Ishikawa (cell line): ENCODE results near the gene CFAP107.
"Not testable (repeated sequence)": the region's sequence is repeated elsewhere in the genome, so short reads cannot be mapped to it uniquely, and the experiment has no call there.

Source experiments
- CEBPB ChIP-seq: IDR thresholded peaks from 2 replicates; pipeline ENCODE4 v1.6.1; 2012
- CREB1 ChIP-seq: IDR thresholded peaks from 2 replicates; pipeline ENCODE4 v1.6.1; 2012; ENCODE audit warnings: low read depth
- EGR1 ChIP-seq: IDR thresholded peaks from 2 replicates; pipeline ENCODE4 v1.6.1; 2012
- EP300 ChIP-seq: IDR thresholded peaks from 2 replicates; pipeline ENCODE4 v1.6.1; 2012; ENCODE audit warnings: borderline replicate concordance
- FOXM1 ChIP-seq: IDR thresholded peaks from 2 replicates; pipeline ENCODE4 v1.6.1; 2012; ENCODE audit warnings: low read depth, borderline replicate concordance
- MAX ChIP-seq: IDR thresholded peaks from 2 replicates; pipeline ENCODE4 v1.6.1; 2012
- NFIC ChIP-seq: IDR thresholded peaks from 2 replicates; pipeline ENCODE4 v1.6.1; 2012
- RAD21 ChIP-seq: IDR thresholded peaks from 2 replicates; pipeline ENCODE4 v1.6.1; 2012; ENCODE audit warnings: low read depth
- REST ChIP-seq: IDR thresholded peaks from 2 replicates; pipeline ENCODE4 v1.6.1; 2012; ENCODE audit warnings: low read depth, mild to moderate bottlenecking
- TAF1 ChIP-seq: IDR thresholded peaks from 2 replicates; pipeline ENCODE4 v1.6.1; 2012; ENCODE audit warnings: low read depth, mild to moderate bottlenecking
- TCF12 ChIP-seq: IDR thresholded peaks from 2 replicates; pipeline ENCODE4 v1.6.1; 2012; ENCODE audit warnings: low read depth
- TEAD4 ChIP-seq: IDR thresholded peaks from 2 replicates; pipeline ENCODE4 v1.6.1; 2012
- YY1 ChIP-seq: IDR thresholded peaks from 2 replicates; pipeline ENCODE4 v1.6.1; 2012; ENCODE audit warnings: low read depth
- ZBTB7A ChIP-seq: IDR thresholded peaks from 2 replicates; pipeline ENCODE4 v1.6.1; 2012; ENCODE audit warnings: low read depth
- TF ChIP-seq, protein P1 (sequence below): IDR thresholded peaks from 2 replicates; pipeline ENCODE4 v1.6.1; 2012

The CFAP107 gene

DNA sequence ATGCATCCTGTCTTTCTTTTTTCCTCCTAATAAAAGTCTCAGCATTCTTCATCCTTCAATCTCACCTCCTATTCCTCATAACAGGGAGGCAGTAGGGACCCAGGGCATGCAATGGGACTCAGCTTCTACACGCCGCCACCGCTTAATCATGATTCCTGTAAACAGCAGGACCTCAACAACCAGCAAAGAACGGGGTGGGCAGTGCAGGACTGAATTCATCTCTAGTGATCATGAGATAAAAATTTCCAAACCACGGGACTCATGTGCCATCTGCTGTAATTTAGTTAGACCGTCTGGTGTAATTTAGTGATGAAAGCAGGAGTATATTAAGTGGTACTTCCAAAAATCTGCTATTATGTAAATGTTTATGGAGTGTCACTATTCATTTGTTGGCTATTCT lies 32.9 kb downstream of the CFAP107 start:
- no peak for TF ChIP-seq ZBTB7A
- TF ChIP-seq TCF12 = no peak
- no peak for TF ChIP-seq TAF1
- no peak for TF ChIP-seq MAX
- no peak for TF ChIP-seq TEAD4
- no peak for TF ChIP-seq CREB1
- TF ChIP-seq REST = no peak
- no peak for TF ChIP-seq NFIC
- no peak for TF ChIP-seq YY1
- TF ChIP-seq FOXM1 = no peak
- no peak for TF ChIP-seq CEBPB
- TF ChIP-seq EP300 = no peak
- TF ChIP-seq, protein P1, sequence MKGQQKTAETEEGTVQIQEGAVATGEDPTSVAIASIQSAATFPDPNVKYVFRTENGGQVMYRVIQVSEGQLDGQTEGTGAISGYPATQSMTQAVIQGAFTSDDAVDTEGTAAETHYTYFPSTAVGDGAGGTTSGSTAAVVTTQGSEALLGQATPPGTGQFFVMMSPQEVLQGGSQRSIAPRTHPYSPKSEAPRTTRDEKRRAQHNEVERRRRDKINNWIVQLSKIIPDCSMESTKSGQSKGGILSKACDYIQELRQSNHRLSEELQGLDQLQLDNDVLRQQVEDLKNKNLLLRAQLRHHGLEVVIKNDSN = no peak
- no peak for TF ChIP-seq RAD21
- TF ChIP-seq EGR1 = no peak

- peak; percentile 63 for TF ChIP-seq RAD21
These were observed 37.8 kb downstream of the CFAP107 start for GRCh38 chr1:12783783-12784182.

DNA sequence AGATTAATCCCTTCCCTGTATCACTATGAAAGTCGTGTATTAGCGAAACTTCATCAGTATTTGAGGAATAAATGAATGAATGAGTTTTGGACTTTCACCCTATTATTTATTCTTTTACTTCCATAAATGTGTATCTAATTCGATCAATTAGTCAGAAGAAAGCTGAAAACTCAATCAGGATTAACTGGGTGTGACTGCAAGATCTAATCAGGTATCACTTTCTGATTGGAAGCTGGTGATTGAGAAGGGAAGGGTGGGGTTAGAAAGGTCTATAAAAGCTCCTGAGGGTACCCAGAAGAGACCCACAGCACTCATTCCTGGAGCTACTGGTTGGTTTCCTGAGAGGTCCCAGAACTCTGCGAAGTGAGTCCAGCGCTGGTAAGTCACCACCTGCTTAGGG lies 45.1 kb downstream of the CFAP107 start, which contains the start of gene PRAMEF1:
TSS of gene PRAMEF1 (plus strand) at position 301 of the 400 bp plus-strand sequence. CDS start 1,831 bp downstream, outside the sequence.
- TF ChIP-seq NFIC, TAF1, YY1: not testable (repeated sequence)

DNA sequence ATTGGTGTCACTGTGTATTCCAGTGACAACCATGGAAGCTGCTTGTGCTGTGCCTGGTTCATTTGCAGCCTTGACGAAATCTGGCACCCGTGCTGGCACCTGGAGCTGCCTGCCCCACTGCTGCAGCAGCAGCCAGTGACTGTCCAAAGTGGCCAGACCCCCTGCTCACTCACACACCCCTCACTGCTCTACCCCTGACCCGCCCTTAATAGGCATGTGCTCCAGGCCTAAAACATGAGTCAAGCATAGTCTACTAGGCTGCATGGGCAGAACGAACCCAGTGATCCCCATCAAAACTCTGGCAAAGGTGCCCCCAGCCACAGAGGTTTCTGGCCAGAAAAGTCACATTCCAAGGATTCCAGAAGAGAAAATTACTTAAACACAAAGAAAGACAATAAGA lies 52.9 kb downstream of the CFAP107 start:
- no peak for TF ChIP-seq NFIC
- no peak for TF ChIP-seq EGR1
- peak; percentile 26; the same call in 1 of the 2 replicates for TF ChIP-seq TEAD4
- TF ChIP-seq FOXM1 = no peak
- TF ChIP-seq ZBTB7A = no peak

DNA sequence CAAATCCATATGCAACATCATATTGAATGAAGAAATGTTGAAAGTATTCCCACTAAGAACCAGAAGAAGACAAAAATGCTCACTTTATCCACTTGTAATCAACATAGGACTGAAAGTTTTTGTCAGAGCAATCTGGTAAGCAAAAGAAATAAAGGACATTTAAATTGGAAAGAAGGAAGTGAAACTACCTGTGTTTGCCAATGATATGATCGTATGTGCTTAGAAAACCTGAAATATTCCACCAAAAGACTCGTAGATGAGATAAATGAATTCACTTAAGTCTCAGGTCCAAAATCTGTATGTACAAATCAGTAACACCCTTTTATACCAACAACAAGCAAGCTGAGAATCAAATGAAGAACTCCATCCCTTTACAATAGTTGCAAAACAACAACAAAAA lies 53.7 kb downstream of the CFAP107 start:
- TF ChIP-seq CREB1 (no peak), MAX (no peak), NFIC (no peak), YY1 (no peak), FOXM1 (no peak), TCF12 (no peak)

DNA sequence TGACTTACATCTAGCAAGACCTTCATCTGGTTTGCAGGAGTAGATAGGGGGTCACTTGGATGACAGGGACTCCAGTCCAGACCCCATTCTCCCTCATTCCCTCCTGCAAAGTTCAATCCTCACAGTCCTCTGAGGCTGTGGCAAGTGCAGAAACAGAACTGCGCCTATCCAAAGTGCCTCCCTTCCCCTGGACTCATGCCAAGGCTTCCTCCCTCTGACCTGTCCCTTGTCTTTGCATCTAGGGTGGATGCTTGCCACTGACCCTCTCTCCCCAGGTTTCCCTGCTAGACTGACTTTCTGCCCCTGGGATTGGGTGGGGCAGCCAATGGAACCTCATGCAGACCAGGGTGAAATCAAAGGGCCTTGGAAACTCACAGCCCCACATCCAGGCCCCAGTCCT lies 63.9 kb downstream of the CFAP107 start:
- TF ChIP-seq EP300 (no peak), CREB1 (no peak), FOXM1 (no peak), NFIC (no peak), MAX (no peak), TAF1 (no peak), ZBTB7A (no peak), CEBPB (no peak), REST (no peak), EGR1 (no peak), TCF12 (no peak), RAD21 (no peak), YY1 (no peak), TEAD4 (no peak)
- TF ChIP-seq, protein P1 = no peak
